HepG2 (cell line): ENCODE measurements around the gene VASH2. TPM values are rescaled to one million over a fixed set of nuclear protein-coding genes. Genes with fewer than 3 reads are reported as not detected.
A peak's percentile ranks its signal among the peaks of the same experiment; 100 is the strongest.

Source experiments
- AGO1 ChIP-seq: fragments of 200-400 bp; formaldehyde crosslinking; IDR thresholded peaks from 2 replicates; pipeline ENCODE4 v1.6.1; 2017; ENCODE audit warnings: mild to moderate bottlenecking, low read depth, low read length, moderate library complexity; ENCODE audit not compliant: poor library complexity, severe bottlenecking
- ARNT2 ChIP-seq: sonication (generic); formaldehyde crosslinking; IDR thresholded peaks from 2 replicates; pipeline ENCODE4 v1.8.0; 2022; ENCODE audit warnings: mild to moderate bottlenecking, low read depth, missing genetic modification reagents, moderate library complexity
- BCL6 ChIP-seq: IDR thresholded peaks from 2 replicates; pipeline ENCODE4 v1.6.1; 2016; ENCODE audit warnings: missing genetic modification reagents, missing compliant biosample characterization
- FLYWCH1 ChIP-seq: sonication (generic); formaldehyde crosslinking; IDR thresholded peaks from 2 replicates; pipeline ENCODE4 v1.8.1; 2023; ENCODE audit warnings: mild to moderate bottlenecking, missing genetic modification reagents
- GPBP1L1 ChIP-seq: sonication (generic); formaldehyde crosslinking; IDR thresholded peaks from 2 replicates; pipeline ENCODE4 v1.5.0; 2020; ENCODE audit warnings: mild to moderate bottlenecking, missing genetic modification reagents
- HMG20B ChIP-seq: conservative IDR thresholded peaks from 2 replicates; pipeline ENCODE4 v1.6.1; 2016; ENCODE audit warnings: missing genetic modification reagents, missing compliant biosample characterization
- HNF4G ChIP-seq, 2 experiments: sonication (generic) in 1 of 2; formaldehyde crosslinking in 1 of 2; IDR thresholded peaks; 2 replicates each; pipeline versions ENCODE4 v1.4.0 to v1.6.1; 2011 to 2020; ENCODE audit warnings: borderline replicate concordance in 2 of 2, low read depth in 2 of 2, mild to moderate bottlenecking in 2 of 2, low read length in 1 of 2, missing genetic modification reagents in 1 of 2, moderate library complexity in 1 of 2
- HNRNPH1 ChIP-seq: fragments of 200-400 bp; formaldehyde crosslinking; optimal IDR thresholded peaks from 2 replicates; pipeline ENCODE3; 2017; ENCODE audit warnings: mild to moderate bottlenecking, low read depth, low read length
- KLF13 ChIP-seq: sonication (generic); formaldehyde crosslinking; IDR thresholded peaks from 2 replicates; pipeline ENCODE4 v1.4.0; 2020; ENCODE audit warnings: mild to moderate bottlenecking, missing genetic modification reagents
- MAF1 ChIP-seq: sonication (generic); formaldehyde crosslinking; IDR thresholded peaks from 2 replicates; pipeline ENCODE4 v1.5.0; 2020; ENCODE audit warnings: missing genetic modification reagents, borderline replicate concordance
- MBNL3 ChIP-seq: fragments of 250-450 bp; sonication (Bioruptor Pico); conservative IDR thresholded peaks from 2 replicates; pipeline ENCODE4 v1.8.0; 2022; ENCODE audit warnings: mild to moderate bottlenecking, inconsistent platforms
- MIER2 ChIP-seq: IDR thresholded peaks from 2 replicates; pipeline ENCODE4 v1.6.1; 2016; ENCODE audit warnings: missing biosample characterization, missing genetic modification reagents
- NR2F6 ChIP-seq, 2 experiments: IDR thresholded peaks; 2 replicates each; pipeline ENCODE4 v1.6.1; 2016; ENCODE audit warnings: antibody characterized with exemption in 1 of 2, mild to moderate bottlenecking in 1 of 2
- PHF8 ChIP-seq: sonication (generic); formaldehyde crosslinking; IDR thresholded peaks from 2 replicates; pipeline ENCODE4 v1.5.0; 2020; ENCODE audit warnings: missing genetic modification reagents
- PTBP1 ChIP-seq: fragments of 200-400 bp; formaldehyde crosslinking; IDR thresholded peaks from 2 replicates; pipeline ENCODE4 v1.6.1; 2018; ENCODE audit warnings: low read length, low read depth; ENCODE audit not compliant: poor library complexity, severe bottlenecking
- RXRB ChIP-seq: IDR thresholded peaks from 2 replicates; pipeline ENCODE4 v1.6.1; 2016; ENCODE audit warnings: borderline replicate concordance, missing genetic modification reagents, missing compliant biosample characterization
- XBP1 ChIP-seq: sonication (generic); formaldehyde crosslinking; IDR thresholded peaks from 2 replicates; pipeline ENCODE4 v1.5.0; 2020; ENCODE audit warnings: missing genetic modification reagents
- XRCC5 ChIP-seq: fragments of 200-400 bp; formaldehyde crosslinking; optimal IDR thresholded peaks from 2 replicates; pipeline ENCODE3; 2017; ENCODE audit warnings: mild to moderate bottlenecking, low read length
- YEATS4 ChIP-seq: sonication (generic); formaldehyde crosslinking; IDR thresholded peaks from 2 replicates; pipeline ENCODE4 v1.4.0; 2020; ENCODE audit warnings: missing genetic modification reagents, borderline replicate concordance
- ZC3H4 ChIP-seq: sonication (generic); formaldehyde crosslinking; IDR thresholded peaks from 2 replicates; pipeline ENCODE4 v1.4.0; 2020; ENCODE audit warnings: missing genetic modification reagents, borderline replicate concordance
- ZMAT5 ChIP-seq: sonication (generic); formaldehyde crosslinking; IDR thresholded peaks from 2 replicates; pipeline ENCODE4 v1.5.0; 2020; ENCODE audit warnings: mild to moderate bottlenecking, low read depth, missing genetic modification reagents, borderline replicate concordance
- ZNF232 ChIP-seq: sonication (generic); formaldehyde crosslinking; IDR thresholded peaks from 2 replicates; pipeline ENCODE4 v1.4.0; 2020; ENCODE audit warnings: missing genetic modification reagents, borderline replicate concordance
- ZNF335 ChIP-seq: sonication (generic); formaldehyde crosslinking; IDR thresholded peaks from 2 replicates; pipeline ENCODE4 v1.4.0; 2020; ENCODE audit warnings: missing genetic modification reagents
- ZNF543 ChIP-seq: sonication (generic); formaldehyde crosslinking; IDR thresholded peaks from 2 replicates; pipeline ENCODE4 v1.4.0; 2020; ENCODE audit warnings: mild to moderate bottlenecking, missing genetic modification reagents
- ZNF770 ChIP-seq: sonication (generic); formaldehyde crosslinking; IDR thresholded peaks from 2 replicates; pipeline ENCODE4 v1.5.0; 2020; ENCODE audit warnings: mild to moderate bottlenecking, missing genetic modification reagents
- ZNF816 ChIP-seq: sonication (generic); formaldehyde crosslinking; IDR thresholded peaks from 2 replicates; pipeline ENCODE4 v1.8.0; 2022; ENCODE audit warnings: missing genetic modification reagents, mild to moderate bottlenecking, borderline replicate concordance
- polyA plus RNA-seq, 8 experiments: library from polyadenylated mRNA; depleted of rRNA in 3 of 8; stranded (reverse) in 7 of 8; unstranded in 1 of 8; fragments of >200 nt; fragmentation: Illumina TruSeq in 4 of 8; extraction: Trizol in 4 of 8; gene quantifications; 2 replicates each; pipeline versions ENCODE4 v1.2.1 to v1.2.3, GENCODE V29; 2011 to 2016; ENCODE audit warnings: low read depth in 4 of 8, missing spikeins in 1 of 8, mixed read lengths in 1 of 8; ENCODE audit not compliant: insufficient read depth in 1 of 8
- total RNA-seq, 5 experiments: library from RNA; depleted of rRNA; stranded (reverse); fragments of >200 nt; fragmentation: Illumina TruSeq; extraction: Trizol; gene quantifications; 2 replicates each; pipeline ENCODE4 v1.2.3, GENCODE V29; 2016; ENCODE audit warnings: low read depth in 1 of 5

The VASH2 gene
- total and polyA plus RNA-seq, 2 of the 13 experiments (the other 11 are each of a cell fraction or from before 2014, with no cell fraction given): 0.44 to 1.00 TPM

DNA sequence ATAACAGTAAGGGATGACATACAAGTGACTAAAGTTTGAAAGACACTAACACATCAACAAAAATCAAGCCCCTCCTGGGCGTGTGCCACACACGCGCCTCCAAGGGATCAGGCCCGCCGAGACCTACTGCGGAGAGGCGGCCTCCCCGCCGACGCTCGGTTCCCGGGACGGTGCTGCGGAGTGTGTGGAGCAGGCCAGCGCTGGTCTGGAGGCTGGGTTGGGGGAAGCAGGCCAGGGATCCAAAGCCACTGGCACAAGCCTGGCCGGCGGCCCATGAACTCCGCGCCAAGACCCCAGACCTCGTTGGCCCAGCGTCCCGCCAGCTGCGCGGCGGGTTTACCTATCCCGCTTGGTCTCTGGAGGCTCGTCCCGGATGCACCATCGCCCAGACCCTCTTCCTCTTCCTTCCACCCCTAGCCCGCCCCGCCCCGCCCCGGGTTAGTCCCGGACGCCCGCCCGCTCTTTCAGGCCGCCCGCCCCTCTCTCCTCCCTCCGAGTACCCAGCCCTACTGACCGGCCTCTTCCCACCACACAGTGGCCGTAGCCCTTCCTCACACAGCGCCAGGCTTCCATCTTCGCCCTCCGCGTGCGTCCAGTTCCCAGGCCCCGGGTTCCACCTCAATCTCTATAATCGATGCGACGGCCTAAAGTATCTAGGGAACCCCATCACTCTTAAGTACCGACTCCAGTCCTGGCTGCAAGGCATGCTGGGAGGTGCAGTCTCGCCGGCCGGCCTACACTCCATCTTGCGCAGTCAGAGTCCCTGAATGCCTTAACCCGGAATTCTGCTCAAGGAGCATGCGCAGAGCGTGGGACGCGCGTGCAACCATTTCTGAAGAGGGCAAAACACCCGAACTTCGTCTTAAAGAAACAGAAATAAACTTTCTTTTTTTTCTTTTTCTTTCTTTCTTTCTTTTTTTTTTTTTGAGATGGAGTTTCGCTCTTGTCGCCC is 65.0 kb downstream of the VASH2 start, which contains the start of gene ANGEL2 (continued):
- 0 out of 2 replicates have a peak, but pooled peaks have one; percentile 27 for TF ChIP-seq MAF1 (CRISPR knock-in tag)
- TF ChIP-seq ZNF770 (CRISPR knock-in tag): peak; percentile 76
- no peak; the same call in 1 of the 2 replicates for TF ChIP-seq ZNF543 (CRISPR knock-in tag)
- peak; percentile 79 for TF ChIP-seq ARNT2 (CRISPR knock-in tag)
- TF ChIP-seq KLF13 (CRISPR knock-in tag): no peak
- TF ChIP-seq XRCC5: no peak
- TF ChIP-seq FLYWCH1: 0 out of 2 replicates have a peak, but pooled peaks have one; percentile 36
- no peak for TF ChIP-seq MIER2 (CRISPR knock-in tag)
- TF ChIP-seq BCL6: peak; percentile 29
- no peak for TF ChIP-seq ZC3H4
- TF ChIP-seq ZNF232 (CRISPR knock-in tag): peak; percentile 86
- TF ChIP-seq PHF8: peak; percentile 98
- TF ChIP-seq ZNF335 (CRISPR knock-in tag): 0 out of 2 replicates have a peak, but pooled peaks have one; percentile 57
- TF ChIP-seq XBP1 (CRISPR knock-in tag): no peak
- peak; percentile 86 for TF ChIP-seq YEATS4 (CRISPR knock-in tag)
- TF ChIP-seq HMG20B (CRISPR knock-in tag): peak; percentile 7
- no peak for TF ChIP-seq HNF4G (IDR thresholded peaks at IDR 0.05; ENCODE audit: borderline replicate concordance, low read depth, low read length)
- no peak for TF ChIP-seq HNF4G (CRISPR knock-in tag; IDR thresholded peaks at IDR 0.05; ENCODE audit: borderline replicate concordance, low read depth)
- no peak for TF ChIP-seq AGO1
- no peak for TF ChIP-seq HNRNPH1
- TF ChIP-seq ZMAT5 (CRISPR knock-in tag): no peak
- no peak for TF ChIP-seq MBNL3 (CRISPR knock-in tag)
- TF ChIP-seq RXRB (CRISPR knock-in tag): no peak; the same call in 1 of the 2 replicates
- TF ChIP-seq GPBP1L1: no peak
- no peak; the same call in 1 of the 2 replicates for TF ChIP-seq ZNF816 (CRISPR knock-in tag)
- TF ChIP-seq NR2F6 (IDR thresholded peaks at IDR 0.05): no peak
- TF ChIP-seq NR2F6 (CRISPR knock-in tag; IDR thresholded peaks at IDR 0.05): peak; percentile 11; the same call in 1 of the 2 replicates
- TF ChIP-seq PTBP1: no peak
